ENCODE data around the gene P3H1.
"Not testable (repeated sequence)": the region's sequence is repeated elsewhere in the genome, so short reads cannot be mapped to it uniquely, and the experiment has no call there.

The P3H1 gene

DNA sequence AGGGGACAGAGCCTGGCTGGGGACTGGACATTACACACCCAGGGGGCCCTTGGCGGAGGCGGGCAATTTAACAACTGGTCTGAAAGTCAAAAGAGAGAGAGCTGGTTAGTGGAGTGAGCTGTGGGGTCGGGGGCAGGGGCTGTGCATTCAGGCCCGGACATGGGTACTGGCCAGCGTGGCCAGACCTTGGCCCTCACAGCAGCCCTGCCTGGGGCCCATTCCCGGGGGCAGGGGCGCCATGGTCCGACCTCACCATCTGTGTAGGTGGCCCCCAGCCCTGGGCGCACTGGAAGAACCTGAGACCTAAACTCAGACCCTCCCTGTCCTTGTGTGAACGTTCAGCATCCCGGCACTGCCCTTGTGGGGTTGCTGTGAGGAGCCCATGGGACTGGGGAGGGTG lies 31.8 kb downstream of the P3H1 start:
- in situ Hi-C loops (cut with MboI; ENCODE audit: low sequenced_read_pairs): loop anchor here (10.0 to 25.0 kb wide), 2 partner anchors 220 to 573 kb away; partner anchors contain the start of genes GUCA2A and GUCA2B

DNA sequence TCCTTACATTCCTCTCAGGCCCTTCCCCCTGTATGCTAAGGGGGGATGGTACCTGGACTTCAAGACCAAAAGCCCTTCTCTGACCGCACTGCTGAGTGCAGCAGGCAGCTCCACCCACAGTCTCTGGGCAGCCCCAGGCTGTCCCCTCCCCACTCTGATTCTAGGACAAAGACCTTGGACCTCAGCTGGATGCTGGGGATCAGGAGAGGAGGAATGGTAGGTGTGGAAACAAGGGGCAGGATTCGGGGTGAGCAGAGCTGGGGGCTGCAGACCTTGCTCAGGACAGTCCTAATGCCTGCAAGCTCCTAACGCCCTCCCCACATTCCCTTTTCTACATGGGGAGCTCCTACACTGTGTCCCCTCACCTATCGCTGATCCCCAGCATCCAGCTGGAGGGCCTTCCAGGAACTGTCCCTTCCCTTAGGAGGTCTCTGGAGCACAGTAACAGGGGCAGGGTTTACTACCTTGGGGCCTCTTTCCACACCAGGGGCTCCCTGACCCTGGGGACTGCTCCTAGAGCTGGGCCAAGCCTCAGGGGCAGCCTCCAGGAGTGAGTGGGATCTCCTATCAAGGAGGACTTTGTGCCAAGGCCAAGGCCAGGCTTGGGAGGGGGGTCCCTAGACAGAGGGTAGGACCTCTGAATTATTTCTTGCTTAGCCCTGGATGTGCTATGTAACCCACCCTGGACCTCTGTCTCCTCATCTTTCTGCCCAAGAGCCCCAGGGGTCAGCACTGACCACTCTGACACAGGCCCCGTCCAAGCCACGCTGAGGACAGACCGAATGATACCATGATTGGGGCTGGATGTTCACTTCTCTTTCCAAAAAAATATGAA lies 32.4 kb downstream of the P3H1 start:
- in situ Hi-C loops (cut with MboI; ENCODE audit: low sequenced_read_pairs): loop anchor here (10.0 to 25.0 kb wide), 2 partner anchors 220 to 572 kb away; partner anchors contain the start of genes GUCA2A and GUCA2B

DNA sequence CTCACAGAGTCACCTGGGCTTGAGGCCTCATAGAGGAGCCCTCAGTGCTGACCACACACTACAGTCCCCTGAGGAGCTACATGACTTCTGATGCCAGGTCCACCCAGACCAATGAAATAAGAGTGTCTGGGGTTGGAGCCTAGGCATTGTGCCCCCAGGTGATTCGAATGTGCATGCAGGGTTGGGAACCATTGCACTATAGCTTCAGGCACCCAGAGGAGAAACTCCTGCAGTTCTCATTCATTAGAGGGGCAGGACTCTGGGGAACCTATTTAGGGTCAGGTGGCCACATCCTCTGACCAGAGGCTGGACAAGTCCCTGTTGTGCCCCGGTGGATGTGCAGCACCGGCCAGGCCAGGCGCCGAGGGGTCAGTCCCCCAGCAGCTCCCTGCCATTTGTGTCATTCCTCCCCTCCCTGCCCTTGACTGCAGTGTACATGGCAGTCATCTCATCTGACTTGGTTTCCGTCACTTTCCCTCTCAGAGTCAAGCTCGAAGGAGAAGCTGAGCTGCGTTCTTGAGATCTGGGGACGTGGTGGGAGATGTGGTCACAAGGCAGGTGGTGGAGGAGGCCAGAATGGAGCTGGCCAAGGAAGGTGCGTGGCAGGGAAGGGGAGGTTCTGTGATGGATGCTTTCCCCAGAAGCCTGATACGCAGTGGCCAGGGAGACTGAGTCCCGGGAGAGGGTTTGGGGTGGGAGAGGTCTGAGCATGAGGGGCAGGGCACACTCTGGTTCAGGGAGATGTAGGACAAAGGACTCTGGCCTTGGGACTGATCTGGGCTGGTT lies 33.2 kb downstream of the P3H1 start:
- in situ Hi-C loops (cut with MboI; ENCODE audit: low sequenced_read_pairs): loop anchor here (10.0 to 25.0 kb wide), 2 partner anchors 219 to 571 kb away; partner anchors contain the start of genes GUCA2A and GUCA2B

DNA sequence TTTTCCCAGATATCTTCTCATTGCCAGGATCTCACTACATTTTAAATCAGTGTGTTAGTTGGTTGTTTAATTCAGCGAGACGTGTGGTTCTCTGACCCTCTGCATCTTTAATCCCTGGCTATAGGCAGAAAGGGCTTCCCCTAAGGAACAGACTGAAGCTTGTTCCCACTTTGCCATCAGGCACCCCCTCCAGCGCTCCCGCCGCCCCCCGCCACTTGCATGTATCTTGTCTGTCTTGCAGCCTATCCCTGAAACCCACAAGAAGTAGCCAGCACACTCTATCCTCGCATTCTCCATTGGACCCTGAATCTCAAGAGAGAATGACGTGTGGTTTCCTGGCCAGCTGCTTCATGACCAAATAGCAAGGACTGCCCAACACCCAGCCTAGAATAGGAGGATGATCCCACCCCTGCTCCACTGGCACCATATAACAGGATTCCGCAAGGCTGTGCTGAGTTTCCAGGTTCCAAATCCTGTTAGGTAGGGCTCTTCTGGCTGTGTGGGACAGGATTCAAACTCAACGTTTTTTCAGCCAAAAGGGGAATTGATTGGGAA lies 34.6 kb downstream of the P3H1 start:
- in situ Hi-C loops (cut with MboI; ENCODE audit: low sequenced_read_pairs): loop anchor here (10.0 to 25.0 kb wide), 2 partner anchors 217 to 570 kb away; partner anchors contain the start of genes GUCA2A and GUCA2B

DNA sequence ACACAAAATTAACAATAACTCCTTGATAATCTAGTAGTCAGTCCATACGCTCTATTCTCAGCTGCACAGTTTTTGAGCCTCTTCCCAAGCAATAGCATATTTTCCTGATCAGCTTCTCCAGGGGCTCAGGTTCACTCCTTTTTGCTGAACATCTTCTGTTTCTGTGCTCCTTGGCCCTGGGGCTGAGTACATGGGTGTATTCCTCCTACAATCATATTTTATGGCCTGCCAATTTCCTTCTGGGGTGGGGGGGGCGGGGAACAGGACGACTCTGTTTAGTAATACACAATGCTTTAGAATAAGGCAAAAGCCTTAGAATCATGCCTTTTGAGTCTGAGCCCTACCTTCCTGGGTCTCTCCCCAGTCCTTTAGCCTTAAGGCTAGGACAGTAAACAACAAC lies 35.2 kb downstream of the P3H1 start:
- in situ Hi-C loops (cut with MboI; ENCODE audit: low sequenced_read_pairs): loop anchor here (10.0 to 25.0 kb wide), 2 partner anchors 217 to 569 kb away; partner anchors contain the start of genes GUCA2A and GUCA2B

DNA sequence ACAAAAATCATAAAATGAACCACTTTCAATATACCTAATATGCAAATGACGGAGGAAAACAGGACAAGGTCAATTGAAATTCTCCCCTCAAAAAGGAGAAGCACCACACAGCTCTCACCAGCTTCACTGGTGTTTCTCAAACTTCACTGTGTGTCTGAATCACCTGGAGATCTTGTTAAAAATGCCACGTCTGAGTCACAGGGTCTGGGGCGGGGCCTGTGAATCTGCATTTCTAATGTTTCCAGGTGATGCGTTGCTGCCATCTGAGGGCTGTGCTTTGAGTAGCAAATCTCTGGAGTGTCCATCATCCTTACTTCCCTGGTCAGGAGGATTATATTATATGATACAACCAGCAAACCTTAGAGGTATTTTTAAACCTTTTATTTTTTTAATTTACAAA lies 35.8 kb downstream of the P3H1 start:
- in situ Hi-C loops (cut with MboI; ENCODE audit: low sequenced_read_pairs): loop anchor here (10.0 to 25.0 kb wide), 2 partner anchors 216 to 569 kb away; partner anchors contain the start of genes GUCA2A and GUCA2B

DNA sequence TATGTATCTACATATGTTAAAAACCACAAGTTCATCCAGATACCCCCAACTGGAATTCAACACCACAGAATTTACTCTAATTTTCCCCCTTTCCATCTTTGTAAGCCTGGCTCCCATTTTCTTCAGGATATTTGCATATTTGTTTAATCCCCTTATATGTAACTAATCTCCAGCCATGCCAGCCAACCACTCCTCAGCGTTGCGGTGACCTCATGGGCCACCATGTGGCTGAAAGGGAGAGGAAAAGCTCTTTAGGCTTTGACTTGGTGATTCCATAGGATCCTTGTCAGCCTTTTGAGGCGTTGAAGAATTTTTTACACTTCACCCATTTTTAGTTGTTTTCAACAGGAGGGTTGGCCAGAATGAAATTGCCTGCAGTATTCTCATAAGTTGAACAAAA lies 36.8 kb downstream of the P3H1 start:
- in situ Hi-C loops (cut with MboI; ENCODE audit: low sequenced_read_pairs): loop anchor here (10.0 to 25.0 kb wide), 2 partner anchors 215 to 568 kb away; partner anchors contain the start of genes GUCA2A and GUCA2B

DNA sequence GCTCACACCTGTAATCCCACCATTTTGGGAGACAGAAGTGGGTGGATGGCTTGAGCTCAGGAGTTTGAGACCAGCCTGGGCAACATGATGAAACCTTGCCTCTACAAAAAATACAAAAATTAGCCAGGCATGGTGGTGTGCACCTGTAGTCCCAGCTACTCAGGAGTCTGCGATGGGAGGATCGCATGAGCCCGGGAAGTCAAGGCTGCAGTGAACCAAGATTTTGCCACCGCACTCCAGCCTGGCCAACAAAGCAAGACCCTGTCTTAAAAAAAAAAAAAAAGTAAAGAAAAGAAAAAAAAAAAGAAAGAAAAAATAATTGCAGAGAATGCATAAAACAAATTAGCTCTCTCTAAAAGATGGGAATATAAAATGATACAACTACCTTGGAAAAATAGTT lies 41.0 kb downstream of the P3H1 start:
- in situ Hi-C loops (cut with MboI; ENCODE audit: low sequenced_read_pairs): loop anchor here (25.0 kb wide), 1 partner anchor 564 kb away; the partner anchor contains the start of genes GUCA2A and GUCA2B

DNA sequence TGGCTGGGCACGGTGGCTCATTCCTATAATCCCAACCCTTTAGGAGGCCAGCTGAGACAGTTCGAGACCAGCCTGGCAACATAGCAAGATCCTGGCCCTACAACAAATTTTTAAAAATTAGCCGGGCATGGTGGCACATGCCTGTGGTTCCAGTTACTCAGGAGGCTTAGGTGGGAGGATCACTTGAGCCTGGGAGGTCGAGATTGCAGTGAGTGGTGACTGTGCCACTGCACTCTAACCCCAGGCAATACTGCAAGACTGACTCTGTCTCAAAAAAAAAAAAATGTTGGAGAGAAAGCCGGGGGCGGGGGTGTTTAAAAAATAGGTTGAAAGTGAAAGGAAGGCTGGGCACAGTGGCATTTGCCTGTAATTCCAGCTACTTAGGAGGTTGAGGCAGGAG lies 43.3 kb downstream of the P3H1 start:
- in situ Hi-C loops (cut with MboI; ENCODE audit: low sequenced_read_pairs): no loop called here

DNA sequence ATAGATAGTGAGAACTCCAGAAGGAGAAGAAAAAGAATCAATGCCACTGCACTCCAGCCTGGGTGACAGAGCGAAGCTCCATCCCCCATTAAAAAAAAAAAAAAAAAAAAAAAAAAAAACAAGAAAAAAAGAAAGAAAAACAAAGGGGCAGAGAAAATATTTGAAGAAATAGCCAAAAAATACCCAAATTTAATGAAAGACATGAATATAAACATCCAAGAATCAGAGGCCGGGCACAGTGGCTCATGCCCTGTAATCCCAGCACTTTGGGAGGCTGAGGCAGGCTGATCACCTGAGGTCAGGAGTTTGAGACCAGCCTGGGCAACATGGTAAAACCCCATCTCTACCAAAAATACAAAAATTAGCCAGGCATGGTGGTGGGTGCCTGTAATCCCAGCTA lies 44.4 kb downstream of the P3H1 start:
- in situ Hi-C loops (cut with MboI; ENCODE audit: low sequenced_read_pairs): not testable (repeated sequence)

DNA sequence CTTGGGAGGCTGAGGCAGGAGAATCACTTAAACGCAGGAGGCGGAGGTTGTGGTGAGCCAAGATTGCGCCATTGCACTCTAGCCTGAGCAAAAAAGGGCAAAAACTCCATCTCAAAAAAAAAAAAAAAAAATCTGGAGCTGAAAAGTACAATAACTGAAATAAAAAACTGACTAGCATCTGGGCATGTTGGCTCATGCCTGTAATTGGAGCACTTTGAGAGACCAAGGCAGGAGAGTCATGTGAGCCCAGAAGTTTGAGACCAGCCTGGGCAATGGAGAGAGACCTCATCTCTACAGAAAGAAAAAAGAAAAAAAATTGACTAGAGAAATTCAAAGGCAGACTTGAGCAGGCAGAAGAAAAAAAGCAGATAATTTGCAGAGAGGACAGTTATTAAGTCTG lies 44.9 kb downstream of the P3H1 start:
- in situ Hi-C loops (cut with MboI; ENCODE audit: low sequenced_read_pairs): no loop called here

DNA sequence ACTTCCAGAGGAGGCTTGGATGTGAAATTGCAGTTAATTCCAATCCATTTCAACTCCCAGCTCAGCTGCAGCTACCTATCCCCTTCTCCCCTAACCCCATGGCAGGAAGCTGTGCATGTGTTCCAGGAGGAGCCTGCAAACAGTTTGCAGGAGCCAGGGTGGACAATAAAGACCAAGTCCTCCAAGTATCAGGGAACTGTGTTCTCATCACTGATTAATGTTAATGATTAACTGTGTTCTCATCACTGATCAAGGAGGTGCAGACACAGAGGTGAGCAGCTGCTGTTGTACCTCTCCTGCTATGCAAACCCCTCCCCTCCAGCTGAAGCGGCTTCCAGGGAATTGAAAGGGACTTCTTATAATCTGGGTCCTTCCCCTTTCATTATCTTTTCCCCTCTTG lies 46.0 kb downstream of the P3H1 start:
- in situ Hi-C loops (cut with MboI; ENCODE audit: low sequenced_read_pairs): no loop called here

DNA sequence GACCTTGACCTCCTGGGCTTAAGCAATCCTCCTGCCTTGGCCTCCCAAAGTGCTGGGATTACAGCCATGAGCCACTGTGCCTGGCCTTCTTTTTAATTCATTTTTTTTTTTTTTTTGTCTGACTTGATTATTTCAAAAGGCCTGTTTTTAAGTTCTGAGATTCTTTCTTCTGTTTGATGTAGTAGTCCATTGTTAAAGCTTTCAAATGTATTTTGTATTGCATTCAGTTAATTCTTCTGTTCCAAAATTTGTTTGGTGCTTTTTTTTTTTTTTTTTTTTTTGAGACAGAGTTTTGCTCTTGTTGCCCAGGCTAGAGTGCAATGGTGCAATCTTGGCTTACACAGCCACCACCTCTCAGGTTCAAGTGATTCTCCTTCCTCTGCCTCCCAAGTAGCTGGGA lies 52.4 kb downstream of the P3H1 start:
- in situ Hi-C loops (cut with MboI; ENCODE audit: low sequenced_read_pairs): not testable (repeated sequence)

DNA sequence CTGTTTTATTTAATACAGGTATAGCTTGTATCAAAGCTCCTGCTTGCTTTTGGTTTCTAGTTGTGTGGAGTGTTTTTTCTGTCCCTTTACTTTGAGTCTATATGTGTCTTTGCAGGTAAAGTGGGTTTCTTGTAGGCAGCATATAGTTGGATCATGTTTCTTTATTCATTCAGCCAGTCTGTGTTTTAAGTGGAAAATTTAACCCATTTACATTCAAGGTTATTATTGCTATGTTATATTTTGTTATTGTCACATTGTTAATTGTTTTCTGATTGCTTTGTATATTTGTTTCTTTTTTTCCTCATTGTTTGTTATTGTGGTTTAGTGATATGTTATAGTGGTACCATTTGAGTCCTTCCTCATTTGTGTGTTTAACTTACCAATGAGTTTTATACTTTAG lies 53.5 kb downstream of the P3H1 start:
- in situ Hi-C loops (cut with MboI; ENCODE audit: low sequenced_read_pairs): no loop called here

DNA sequence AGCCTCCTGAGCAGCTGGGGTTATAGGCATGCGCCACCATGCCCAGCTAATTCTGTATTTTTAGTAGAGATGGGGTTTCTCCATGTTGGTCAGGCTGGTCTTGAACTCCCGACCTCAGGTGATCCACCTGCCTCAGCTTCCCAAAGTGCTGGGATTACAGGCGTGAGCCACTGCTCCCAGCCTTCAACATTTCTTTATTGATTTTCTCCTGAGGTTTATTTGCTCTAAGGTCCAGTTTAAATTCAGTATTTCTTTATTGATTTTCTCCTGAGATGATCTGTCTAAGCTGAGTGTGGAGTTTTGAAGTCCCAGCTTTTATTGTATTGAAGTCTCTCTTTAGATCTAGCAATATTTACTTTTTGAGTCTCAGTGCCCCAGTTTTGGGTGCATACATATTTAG lies 54.0 kb downstream of the P3H1 start:
- in situ Hi-C loops (cut with MboI; ENCODE audit: low sequenced_read_pairs): not testable (repeated sequence)

DNA sequence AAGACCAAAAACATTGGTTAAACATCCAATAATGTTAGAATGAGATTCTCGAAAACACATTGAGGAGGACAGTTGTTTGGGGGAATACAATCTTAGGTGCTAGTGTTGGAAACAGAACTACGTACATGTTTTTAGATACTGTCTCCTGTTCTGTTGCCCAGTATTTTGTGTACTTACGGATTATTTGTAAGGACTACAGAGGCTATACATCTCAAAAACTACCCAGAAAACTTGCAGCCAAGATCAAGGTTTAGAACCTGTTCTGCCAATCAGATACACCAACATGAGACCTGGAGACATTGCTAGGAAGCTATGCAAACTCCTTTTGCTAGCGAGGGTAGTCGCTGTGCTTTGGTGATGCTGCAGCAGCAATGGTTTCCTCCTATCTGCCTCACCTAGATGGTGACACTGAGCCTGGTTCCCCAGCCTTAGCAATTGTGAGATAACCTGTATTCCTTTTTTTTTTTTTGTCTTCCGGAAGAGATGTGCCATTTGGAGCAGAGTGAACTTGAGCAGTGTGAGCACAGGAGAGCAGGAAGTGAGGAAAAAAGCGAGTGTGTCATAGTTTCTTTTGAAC lies 62.9 kb downstream of the P3H1 start:
- in situ Hi-C loops (cut with MboI; ENCODE audit: low sequenced_read_pairs): no loop called here

DNA sequence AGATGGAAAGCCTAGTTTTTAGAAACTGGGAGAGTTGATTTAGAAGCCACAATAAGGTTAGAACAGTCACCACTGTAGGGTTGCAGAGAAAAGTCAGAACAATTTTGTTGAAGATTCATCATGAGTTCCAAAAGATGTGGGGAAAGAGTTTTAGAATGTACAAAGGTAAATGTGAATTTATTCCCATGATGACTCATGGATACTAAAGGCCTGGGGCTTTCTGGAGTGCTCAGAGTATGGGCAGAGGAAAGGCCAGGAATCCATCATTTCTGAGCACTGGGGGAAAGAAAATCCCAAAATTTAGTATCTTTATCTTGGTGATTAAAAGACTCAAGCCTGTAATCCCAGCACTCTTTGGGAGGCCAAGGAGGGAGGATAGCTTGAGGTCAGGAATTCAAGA lies 66.8 kb downstream of the P3H1 start:
- in situ Hi-C loops (cut with MboI; ENCODE audit: low sequenced_read_pairs): no loop called here

DNA sequence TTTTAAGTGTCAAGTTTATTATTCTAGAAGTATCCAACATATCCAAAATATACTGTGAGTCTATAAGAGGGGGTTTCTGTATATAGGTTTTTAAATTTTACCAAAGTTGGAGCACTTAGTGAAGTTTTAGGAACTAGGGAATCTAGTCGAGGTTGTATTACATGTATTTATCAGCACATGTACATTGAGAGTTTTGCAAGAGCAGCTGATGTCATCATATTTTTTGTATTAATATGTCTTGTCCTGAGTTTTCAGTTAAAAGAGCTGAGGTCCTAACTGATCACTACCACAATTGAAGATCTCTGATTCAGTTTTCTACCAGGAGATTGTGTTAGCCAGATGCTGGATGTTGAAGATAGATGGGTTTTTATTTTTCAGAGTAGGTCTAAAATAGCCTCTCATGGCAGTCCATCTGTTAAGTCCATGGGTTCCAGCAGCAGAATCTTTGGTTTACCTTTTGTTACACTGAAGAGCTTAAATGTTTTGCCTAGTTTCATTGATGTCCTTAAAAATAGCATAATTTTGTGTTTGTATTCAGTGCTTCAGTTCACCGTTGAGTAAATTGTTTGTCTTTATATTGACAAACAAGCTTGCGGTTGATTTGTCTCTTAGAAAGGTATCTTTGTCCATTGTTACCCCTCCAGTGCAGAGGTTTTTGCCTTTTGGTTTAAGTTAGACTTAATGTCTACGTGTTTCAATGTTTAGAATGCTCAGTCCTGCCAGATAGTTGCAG lies 68.6 kb downstream of the P3H1 start:
- in situ Hi-C loops (cut with MboI; ENCODE audit: low sequenced_read_pairs): no loop called here
